ENCODE measurements around the gene MAP1A.
"Not testable (repeated sequence)": the region's sequence is repeated elsewhere in the genome, so short reads cannot be mapped to it uniquely, and the experiment has no call there.

MAP1A gene

DNA sequence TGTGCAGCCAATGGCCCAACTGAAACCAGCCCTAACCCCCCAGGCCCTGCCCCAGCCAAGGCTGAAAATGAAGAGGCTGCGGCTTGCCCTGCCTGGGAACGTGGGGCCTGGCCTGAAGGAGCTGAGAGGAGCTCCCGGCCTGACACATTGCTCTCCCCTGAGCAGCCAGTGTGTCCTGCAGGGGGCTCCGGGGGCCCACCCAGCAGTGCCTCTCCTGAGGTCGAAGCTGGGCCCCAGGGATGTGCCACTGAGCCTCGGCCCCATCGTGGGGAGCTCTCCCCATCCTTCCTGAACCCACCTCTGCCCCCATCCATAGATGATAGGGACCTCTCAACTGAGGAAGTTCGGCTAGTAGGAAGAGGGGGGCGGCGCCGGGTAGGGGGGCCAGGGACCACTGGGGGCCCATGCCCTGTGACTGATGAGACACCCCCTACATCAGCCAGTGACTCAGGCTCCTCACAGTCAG is 11.2 kb downstream of the MAP1A start:
- Mint-ChIP-seq H3K4me3 (no peak overlapping the region), H3K27me3 (ENCODE audit: low read depth) (no peaks in the 10 kb centered on the region), H3K4me1 (peaks cover 30% of the 10 kb centered on the region), H3K36me3 (ENCODE audit: low read depth) (peaks cover 40% of the 10 kb centered on the region), H3K27ac (no peak overlapping the region), H3K9me3 (peaks cover 14% of the 10 kb centered on the region)
- no peak for TF ChIP-seq CTCF (IDR thresholded peaks at IDR 0.05; ENCODE audit: unreplicated experiment in 3 of 3)

DNA sequence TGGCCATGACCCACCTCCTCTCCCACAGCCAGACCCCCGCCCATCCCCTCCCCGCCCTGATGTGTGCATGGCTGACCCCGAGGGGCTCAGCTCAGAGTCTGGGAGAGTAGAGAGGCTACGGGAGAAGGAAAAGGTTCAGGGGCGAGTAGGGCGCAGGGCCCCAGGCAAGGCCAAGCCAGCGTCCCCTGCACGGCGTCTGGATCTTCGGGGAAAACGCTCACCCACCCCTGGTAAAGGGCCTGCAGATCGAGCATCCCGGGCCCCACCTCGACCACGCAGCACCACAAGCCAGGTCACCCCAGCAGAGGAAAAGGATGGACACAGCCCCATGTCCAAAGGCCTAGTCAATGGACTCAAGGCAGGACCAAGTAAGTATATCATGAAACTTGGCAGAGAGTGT is 11.7 kb downstream of the MAP1A start:
- H3K9me3 Mint-ChIP-seq: peaks cover 9% of the 10 kb centered on the region
- H3K4me1 Mint-ChIP-seq: peaks cover 31% of the 10 kb centered on the region
- no peak overlapping the region for H3K27ac Mint-ChIP-seq
- H3K4me3 Mint-ChIP-seq: no peak overlapping the region
- H3K27me3 Mint-ChIP-seq (ENCODE audit: low read depth): no peaks in the 10 kb centered on the region
- TF ChIP-seq CTCF (IDR thresholded peaks at IDR 0.05; ENCODE audit: unreplicated experiment in 3 of 3): no peak
- H3K36me3 Mint-ChIP-seq (ENCODE audit: low read depth): peaks cover 38% of the 10 kb centered on the region

GRCh38 chr15:43529587-43530345 is 12.4 kb downstream of the MAP1A start:
- H3K4me1 Mint-ChIP-seq: peaks cover 31% of the 10 kb centered on the region
- H3K27me3 Mint-ChIP-seq (ENCODE audit: low read depth): no peaks in the 10 kb centered on the region
- H3K27ac Mint-ChIP-seq: no peak overlapping the region
- peaks cover 34% of the 10 kb centered on the region for H3K36me3 Mint-ChIP-seq (ENCODE audit: low read depth)
- no peak for TF ChIP-seq CTCF (IDR thresholded peaks at IDR 0.05; ENCODE audit: unreplicated experiment in 3 of 3)
- no peak overlapping the region for H3K4me3 Mint-ChIP-seq
- peaks cover 8% of the 10 kb centered on the region for H3K9me3 Mint-ChIP-seq

- Mint-ChIP-seq H3K4me1 (peaks cover 20% of the 10 kb centered on the region), H3K36me3 (ENCODE audit: low read depth) (peaks cover 26% of the 10 kb centered on the region), H3K4me3 (no peak overlapping the region), H3K9me3 (no peaks in the 10 kb centered on the region), H3K27ac (peak overlapping the region; percentile 11 to 37 (median 25)), H3K27me3 (ENCODE audit: low read depth) (no peaks in the 10 kb centered on the region)
- no peak for TF ChIP-seq CTCF (IDR thresholded peaks at IDR 0.05; ENCODE audit: unreplicated experiment in 3 of 3)
Observed at GRCh38 chr15:43531018-43531670, 13.7 kb downstream of the MAP1A start.

DNA sequence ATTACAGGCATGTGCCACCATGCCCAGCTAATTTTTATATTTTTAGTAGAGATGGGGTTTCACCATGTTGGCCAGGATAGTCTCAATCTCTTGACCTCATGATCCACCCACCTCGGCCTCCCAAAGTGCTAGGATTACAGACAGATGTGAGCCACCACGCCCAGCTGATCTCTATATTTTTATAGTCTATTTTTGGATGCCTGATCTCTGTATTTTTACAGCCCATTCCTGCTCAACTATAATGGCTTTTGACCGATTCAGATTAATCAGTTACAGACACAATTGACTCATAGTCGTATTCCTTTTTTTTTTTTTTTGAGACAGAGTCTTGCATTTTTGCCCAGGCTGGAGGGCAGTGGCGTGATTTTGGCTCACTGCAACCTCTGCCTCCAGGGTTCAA is 15.4 kb downstream of the MAP1A start:
- Mint-ChIP-seq H3K4me1 (peaks cover 20% of the 10 kb centered on the region), H3K36me3 (ENCODE audit: low read depth) (peaks cover 25% of the 10 kb centered on the region)
- H3K27me3 Mint-ChIP-seq (ENCODE audit: low read depth); H3K27ac Mint-ChIP-seq; H3K9me3 Mint-ChIP-seq; H3K4me3 Mint-ChIP-seq: not testable (repeated sequence)

- H3K4me3 Mint-ChIP-seq: no peak overlapping the region
- TF ChIP-seq CTCF (IDR thresholded peaks at IDR 0.05; ENCODE audit: unreplicated experiment in 3 of 3): no peak
- peaks cover 24% of the 10 kb centered on the region for H3K36me3 Mint-ChIP-seq (ENCODE audit: low read depth)
- peaks cover 20% of the 10 kb centered on the region for H3K4me1 Mint-ChIP-seq
- no peaks in the 10 kb centered on the region for H3K27me3 Mint-ChIP-seq (ENCODE audit: low read depth)
- no peaks in the 10 kb centered on the region for H3K9me3 Mint-ChIP-seq
- no peak overlapping the region for H3K27ac Mint-ChIP-seq
Observed at GRCh38 chr15:43534897-43535296, 17.5 kb downstream of the MAP1A start.

All from nephron (organoid).